GM10847 (cell line): Measurements from ENCODE around the gene CNTN1.

Experiments
- POLR2A ChIP-seq: IDR thresholded peaks from 2 replicates; pipeline ENCODE4 v1.6.1; 2011; ENCODE audit not compliant: insufficient read length; ENCODE audit errors: extremely low read depth

CNTN1 gene

GRCh38 chr12:40989785-40990184, 297.5 kb downstream of the CNTN1 start:
- TF ChIP-seq POLR2A: no peak

- TF ChIP-seq POLR2A: no peak
Observed at GRCh38 chr12:40992158-40992557, 299.9 kb downstream of the CNTN1 start.

GRCh38 chr12:40992674-40993073, 300.4 kb downstream of the CNTN1 start:
- TF ChIP-seq POLR2A: no peak

- no peak for TF ChIP-seq POLR2A
Observed at GRCh38 chr12:40993158-40993557, 300.9 kb downstream of the CNTN1 start.

- no peak for TF ChIP-seq POLR2A
Observed at GRCh38 chr12:40996091-40996490, 303.9 kb downstream of the CNTN1 start.

GRCh38 chr12:40999210-40999609, 307.0 kb downstream of the CNTN1 start:
- no peak for TF ChIP-seq POLR2A

GRCh38 chr12:41008472-41008871, 316.2 kb downstream of the CNTN1 start:
- TF ChIP-seq POLR2A: no peak

GRCh38 chr12:41011939-41012338, 319.7 kb downstream of the CNTN1 start:
- TF ChIP-seq POLR2A: no peak

- no peak for TF ChIP-seq POLR2A
Observed at GRCh38 chr12:41013881-41014642, 321.8 kb downstream of the CNTN1 start.

GRCh38 chr12:41014643-41015020, 322.4 kb downstream of the CNTN1 start:
- no peak for TF ChIP-seq POLR2A

GRCh38 chr12:41018010-41018409, 325.8 kb downstream of the CNTN1 start:
- TF ChIP-seq POLR2A: no peak

- no peak for TF ChIP-seq POLR2A
Observed at GRCh38 chr12:41019461-41019860, 327.2 kb downstream of the CNTN1 start.

GRCh38 chr12:41023836-41024235, 331.6 kb downstream of the CNTN1 start:
- TF ChIP-seq POLR2A: no peak

- no peak for TF ChIP-seq POLR2A
Observed at GRCh38 chr12:41026151-41026550, 333.9 kb downstream of the CNTN1 start.

GRCh38 chr12:41032386-41032785, 340.1 kb downstream of the CNTN1 start:
- TF ChIP-seq POLR2A: no peak

- TF ChIP-seq POLR2A: no peak
Observed at GRCh38 chr12:41034686-41035085, 342.4 kb downstream of the CNTN1 start.

GRCh38 chr12:41039461-41039860, 347.2 kb downstream of the CNTN1 start:
- no peak for TF ChIP-seq POLR2A
